Esophagus muscularis mucosa (tissue), 3 donors: ENCODE results near the gene C9orf40.

ENCODE experiments used
- POLR2A ChIP-seq: fragments of 450-650 bp; IDR thresholded peaks from one replicate; pipeline ENCODE4 v1.6.1; 2017; ENCODE audit warnings: antibody characterized with exemption, moderate library complexity, mild to moderate bottlenecking, low read depth
- POLR2AphosphoS5 ChIP-seq, 2 donors: sonication (generic); formaldehyde crosslinking; IDR thresholded peaks; one replicate each; pipeline ENCODE4 v1.6.1; 2017; ENCODE audit warnings: antibody characterized with exemption in 2 of 2
- TF ChIP-seq, protein P1 (sequence below), 3 experiments: fragments of 200-600 bp in 2 of 3; fragments of 450-650 bp in 1 of 3; sonication (generic) in 2 of 3; IDR thresholded peaks; one replicate each; pipeline ENCODE4 v1.5.1; 2017 to 2019; ENCODE audit warnings: antibody characterized with exemption in 3 of 3, mild to moderate bottlenecking in 2 of 3, moderate library complexity in 1 of 3

DNA sequence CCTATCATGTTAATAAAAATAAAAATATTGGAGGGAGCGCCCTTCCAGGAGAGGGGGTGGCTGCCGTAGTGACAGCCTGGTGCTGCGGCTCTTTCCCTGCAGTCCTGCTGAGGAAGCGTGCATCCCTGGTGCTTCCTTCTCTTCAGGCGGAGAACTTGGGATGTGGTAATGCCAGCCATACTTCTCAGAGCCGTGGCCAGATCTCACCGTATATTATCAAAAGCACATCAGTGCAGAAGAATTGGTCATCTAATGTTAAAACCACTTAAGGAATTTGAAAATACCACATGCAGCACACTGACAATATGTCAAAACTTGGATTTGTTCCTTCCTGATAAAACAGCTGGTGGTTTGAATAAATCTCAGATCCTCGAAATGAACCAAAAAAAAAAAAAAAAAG is 17.7 kb downstream of the C9orf40 start:
- TF ChIP-seq, protein P1, sequence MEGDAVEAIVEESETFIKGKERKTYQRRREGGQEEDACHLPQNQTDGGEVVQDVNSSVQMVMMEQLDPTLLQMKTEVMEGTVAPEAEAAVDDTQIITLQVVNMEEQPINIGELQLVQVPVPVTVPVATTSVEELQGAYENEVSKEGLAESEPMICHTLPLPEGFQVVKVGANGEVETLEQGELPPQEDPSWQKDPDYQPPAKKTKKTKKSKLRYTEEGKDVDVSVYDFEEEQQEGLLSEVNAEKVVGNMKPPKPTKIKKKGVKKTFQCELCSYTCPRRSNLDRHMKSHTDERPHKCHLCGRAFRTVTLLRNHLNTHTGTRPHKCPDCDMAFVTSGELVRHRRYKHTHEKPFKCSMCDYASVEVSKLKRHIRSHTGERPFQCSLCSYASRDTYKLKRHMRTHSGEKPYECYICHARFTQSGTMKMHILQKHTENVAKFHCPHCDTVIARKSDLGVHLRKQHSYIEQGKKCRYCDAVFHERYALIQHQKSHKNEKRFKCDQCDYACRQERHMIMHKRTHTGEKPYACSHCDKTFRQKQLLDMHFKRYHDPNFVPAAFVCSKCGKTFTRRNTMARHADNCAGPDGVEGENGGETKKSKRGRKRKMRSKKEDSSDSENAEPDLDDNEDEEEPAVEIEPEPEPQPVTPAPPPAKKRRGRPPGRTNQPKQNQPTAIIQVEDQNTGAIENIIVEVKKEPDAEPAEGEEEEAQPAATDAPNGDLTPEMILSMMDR (IDR thresholded peaks at IDR 0.05): no peak
- TF ChIP-seq POLR2A: no peak
- TF ChIP-seq POLR2AphosphoS5 (IDR thresholded peaks at IDR 0.05): no peak
